Nephron (organoid): ENCODE data around the gene SCMH1.
"Not testable (repeated sequence)": the region's sequence is repeated elsewhere in the genome, so short reads cannot be mapped to it uniquely, and the experiment has no call there.

ENCODE experiments used
- H3K27ac Mint-ChIP-seq, 3 experiments: 2 replicates each; pipeline ENCODE4 v1.8.0; 2020; ENCODE audit warnings: mixed read lengths in 3 of 3, mild to moderate bottlenecking in 2 of 3, moderate library complexity in 1 of 3
- H3K27me3 Mint-ChIP-seq: 2 replicates; pipeline ENCODE4 v1.8.0; 2021; ENCODE audit warnings: low read depth, mild to moderate bottlenecking, moderate library complexity, mixed read lengths
- H3K36me3 Mint-ChIP-seq: 2 replicates; pipeline ENCODE4 v1.8.0; 2020; ENCODE audit warnings: low read depth, mixed read lengths
- H3K4me1 Mint-ChIP-seq: 2 replicates; pipeline ENCODE4 v1.8.0; 2020; ENCODE audit warnings: mixed read lengths
- H3K4me3 Mint-ChIP-seq, 3 experiments: 2 replicates each; pipeline ENCODE4 v1.8.0; 2020; ENCODE audit warnings: mild to moderate bottlenecking in 3 of 3, mixed read lengths in 3 of 3, moderate library complexity in 2 of 3
- H3K9me3 Mint-ChIP-seq: 2 replicates; pipeline ENCODE4 v1.8.0; 2020; ENCODE audit warnings: mixed read lengths
- TF ChIP-seq, protein P1 (sequence below), 3 experiments: fragments of 200-600 bp; sonication (generic); IDR thresholded peaks; one replicate each; pipeline ENCODE4 v1.5.0; 2021; ENCODE audit warnings: antibody characterized with exemption in 3 of 3; ENCODE audit not compliant: unreplicated experiment in 3 of 3

The SCMH1 gene

DNA sequence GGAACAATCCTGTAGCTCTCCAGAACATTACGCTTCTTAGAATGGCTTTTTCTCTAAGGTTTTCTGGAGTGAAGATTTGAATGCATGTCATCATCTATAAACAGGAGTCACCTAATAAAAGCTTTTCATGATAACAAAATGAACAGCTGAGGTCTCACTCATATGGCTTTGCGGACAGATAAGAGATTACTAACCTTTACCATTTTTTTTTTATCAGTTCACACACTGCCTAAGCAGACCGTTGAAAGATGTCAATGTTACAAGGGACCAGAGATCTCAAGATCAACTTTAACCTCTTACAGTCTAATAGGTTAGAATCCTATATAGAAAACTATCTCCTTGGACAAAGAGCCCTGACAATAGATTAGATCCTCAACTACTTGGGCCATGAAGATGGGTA is 41.4 kb downstream of the SCMH1 start:
- H3K4me1 Mint-ChIP-seq = no peaks in the 10 kb centered on the region
- H3K4me3 Mint-ChIP-seq = no peak overlapping the region
- H3K9me3 Mint-ChIP-seq = peaks cover 35% of the 10 kb centered on the region
- H3K36me3 Mint-ChIP-seq = peaks cover 51% of the 10 kb centered on the region
- TF ChIP-seq, protein P1, sequence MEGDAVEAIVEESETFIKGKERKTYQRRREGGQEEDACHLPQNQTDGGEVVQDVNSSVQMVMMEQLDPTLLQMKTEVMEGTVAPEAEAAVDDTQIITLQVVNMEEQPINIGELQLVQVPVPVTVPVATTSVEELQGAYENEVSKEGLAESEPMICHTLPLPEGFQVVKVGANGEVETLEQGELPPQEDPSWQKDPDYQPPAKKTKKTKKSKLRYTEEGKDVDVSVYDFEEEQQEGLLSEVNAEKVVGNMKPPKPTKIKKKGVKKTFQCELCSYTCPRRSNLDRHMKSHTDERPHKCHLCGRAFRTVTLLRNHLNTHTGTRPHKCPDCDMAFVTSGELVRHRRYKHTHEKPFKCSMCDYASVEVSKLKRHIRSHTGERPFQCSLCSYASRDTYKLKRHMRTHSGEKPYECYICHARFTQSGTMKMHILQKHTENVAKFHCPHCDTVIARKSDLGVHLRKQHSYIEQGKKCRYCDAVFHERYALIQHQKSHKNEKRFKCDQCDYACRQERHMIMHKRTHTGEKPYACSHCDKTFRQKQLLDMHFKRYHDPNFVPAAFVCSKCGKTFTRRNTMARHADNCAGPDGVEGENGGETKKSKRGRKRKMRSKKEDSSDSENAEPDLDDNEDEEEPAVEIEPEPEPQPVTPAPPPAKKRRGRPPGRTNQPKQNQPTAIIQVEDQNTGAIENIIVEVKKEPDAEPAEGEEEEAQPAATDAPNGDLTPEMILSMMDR (IDR thresholded peaks at IDR 0.05; ENCODE audit: unreplicated experiment in 3 of 3) = no peak
- no peaks in the 10 kb centered on the region for H3K27me3 Mint-ChIP-seq
- no peak overlapping the region for H3K27ac Mint-ChIP-seq

DNA sequence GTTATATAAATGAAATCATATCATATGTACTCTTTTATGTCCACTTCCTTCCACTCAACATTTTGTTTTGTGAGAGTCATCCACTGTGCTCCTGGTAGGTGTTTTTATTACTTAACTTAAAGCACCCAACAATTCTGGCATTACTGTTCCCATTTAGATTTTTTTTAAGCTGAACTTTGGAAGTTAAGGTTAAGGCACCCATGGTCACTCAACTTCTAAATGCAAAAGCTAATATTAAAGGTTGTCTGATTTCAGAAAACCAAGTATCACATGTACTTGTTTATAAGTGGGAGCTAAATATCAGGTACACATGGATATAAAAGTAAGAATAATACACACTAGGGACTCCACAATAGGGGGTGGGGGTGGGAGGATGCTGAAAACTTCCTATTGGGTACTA is 42.7 kb downstream of the SCMH1 start:
- no peak overlapping the region for H3K4me3 Mint-ChIP-seq
- H3K4me1 Mint-ChIP-seq = no peaks in the 10 kb centered on the region
- peaks cover 28% of the 10 kb centered on the region for H3K9me3 Mint-ChIP-seq
- TF ChIP-seq, protein P1 (IDR thresholded peaks at IDR 0.05; ENCODE audit: unreplicated experiment in 3 of 3) = no peak
- H3K27me3 Mint-ChIP-seq = no peaks in the 10 kb centered on the region
- H3K36me3 Mint-ChIP-seq = peaks cover 37% of the 10 kb centered on the region
- H3K27ac Mint-ChIP-seq = no peak overlapping the region

DNA sequence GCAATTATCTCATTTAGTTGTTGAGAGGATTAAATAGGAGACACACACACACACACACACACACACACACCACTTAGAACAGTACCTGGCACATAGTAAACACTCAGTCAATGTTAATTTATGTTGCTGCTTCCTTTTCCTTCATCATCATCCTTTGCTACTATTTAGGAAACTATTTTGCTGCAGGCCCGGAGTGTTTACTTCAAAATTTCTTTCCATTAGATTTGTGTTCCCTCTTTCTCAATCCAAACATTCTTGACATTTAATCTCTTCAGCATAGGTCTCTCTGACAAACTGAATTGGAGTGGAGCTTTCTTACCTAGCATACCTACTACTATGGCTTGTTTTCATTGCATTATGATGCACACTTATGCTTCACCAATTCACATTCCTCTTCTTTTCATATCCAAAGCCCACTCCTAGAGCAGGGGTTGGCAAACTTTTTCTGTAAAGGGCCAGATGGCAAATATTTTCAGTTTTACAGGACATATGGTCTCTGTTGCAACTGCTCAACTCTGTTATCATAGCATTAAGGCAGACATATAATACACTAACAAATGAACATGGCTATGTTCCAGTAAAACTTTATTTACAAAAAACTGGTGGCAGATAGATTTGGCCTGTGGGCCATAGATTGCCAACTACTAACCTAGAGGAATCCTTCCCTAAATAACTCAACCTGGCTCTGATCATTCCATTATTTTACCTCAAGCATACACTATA is 49.5 kb downstream of the SCMH1 start:
- Mint-ChIP-seq H3K27ac (no peak overlapping the region), H3K27me3 (no peaks in the 10 kb centered on the region), H3K4me1 (no peaks in the 10 kb centered on the region), H3K4me3 (no peak overlapping the region), H3K9me3 (peaks cover 11% of the 10 kb centered on the region), H3K36me3 (peaks cover 15% of the 10 kb centered on the region)
- TF ChIP-seq, protein P1 (IDR thresholded peaks at IDR 0.05; ENCODE audit: unreplicated experiment in 3 of 3) = no peak

DNA sequence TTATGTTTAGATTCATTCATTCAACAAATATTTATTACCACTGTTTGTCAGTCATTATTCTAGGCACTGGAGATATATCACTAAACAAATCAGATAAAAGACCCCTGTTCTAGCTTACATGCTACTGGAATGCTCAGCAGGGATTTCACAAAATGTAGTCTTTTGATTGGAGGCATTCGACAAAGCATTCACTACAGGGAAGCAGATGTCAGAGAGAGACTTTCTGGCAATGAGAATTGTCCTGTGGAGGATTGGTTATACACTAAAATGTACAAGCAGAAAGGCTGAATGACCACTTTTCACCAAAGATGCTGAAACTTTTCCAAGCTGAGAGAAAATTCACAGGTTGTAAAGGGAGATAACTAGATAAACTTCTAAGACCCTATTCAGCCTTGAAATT is 57.7 kb downstream of the SCMH1 start:
- Mint-ChIP-seq H3K27me3 (no peaks in the 10 kb centered on the region), H3K4me1 (no peaks in the 10 kb centered on the region), H3K4me3 (no peak overlapping the region), H3K27ac (no peak overlapping the region), H3K9me3 (peaks cover 10% of the 10 kb centered on the region), H3K36me3 (peaks cover 42% of the 10 kb centered on the region)
- TF ChIP-seq, protein P1 (IDR thresholded peaks at IDR 0.05; ENCODE audit: unreplicated experiment in 3 of 3) = no peak

- Mint-ChIP-seq H3K36me3 (peaks cover 93% of the 10 kb centered on the region), H3K9me3 (peaks cover 53% of the 10 kb centered on the region)
- H3K27ac Mint-ChIP-seq, H3K27me3 Mint-ChIP-seq, H3K4me3 Mint-ChIP-seq, H3K4me1 Mint-ChIP-seq: not testable (repeated sequence)
Measured at GRCh38 chr1:41178230-41178629, 63.9 kb downstream of the SCMH1 start.

DNA sequence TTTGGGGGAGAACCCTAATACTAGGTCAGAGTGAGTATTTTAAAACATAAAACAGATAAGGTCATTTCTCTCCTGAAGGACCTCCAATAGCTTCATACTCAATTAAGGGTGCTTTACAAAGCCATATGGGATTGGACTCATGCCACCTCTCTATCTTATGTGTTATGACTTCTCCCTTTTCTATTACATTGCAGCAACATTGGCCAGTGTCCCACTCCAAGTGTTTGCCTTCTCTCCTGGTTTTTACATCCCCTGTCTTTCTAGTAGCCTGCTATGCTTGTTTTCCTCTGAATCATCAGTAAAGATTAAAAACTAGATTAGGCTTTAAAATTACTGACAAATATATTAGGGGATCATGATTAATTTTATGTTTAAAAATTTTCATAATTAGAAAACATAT is 66.6 kb downstream of the SCMH1 start:
- Mint-ChIP-seq H3K27me3 (no peaks in the 10 kb centered on the region), H3K36me3 (peaks cover 92% of the 10 kb centered on the region), H3K9me3 (peaks cover 72% of the 10 kb centered on the region), H3K4me3 (no peak overlapping the region), H3K4me1 (no peaks in the 10 kb centered on the region), H3K27ac (no peak overlapping the region)
- TF ChIP-seq, protein P1 (IDR thresholded peaks at IDR 0.05; ENCODE audit: unreplicated experiment in 3 of 3) = no peak
